Non-pigmented ciliary epithelial cell (primary cell): ENCODE results near the gene DHRS7.
"Not testable (repeated sequence)": the region's sequence is repeated elsewhere in the genome, so short reads cannot be mapped to it uniquely, and the experiment has no call there.

Source experiments
- DNase-seq: peaks from one replicate; pipeline ENCODE4 v3.0.0-alpha.2; 2010; ENCODE audit warnings: low read depth

The DHRS7 gene

GRCh38 chr14:60134702-60135101, 30.5 kb downstream of the DHRS7 start:
- no peak for DNase-seq

DNA sequence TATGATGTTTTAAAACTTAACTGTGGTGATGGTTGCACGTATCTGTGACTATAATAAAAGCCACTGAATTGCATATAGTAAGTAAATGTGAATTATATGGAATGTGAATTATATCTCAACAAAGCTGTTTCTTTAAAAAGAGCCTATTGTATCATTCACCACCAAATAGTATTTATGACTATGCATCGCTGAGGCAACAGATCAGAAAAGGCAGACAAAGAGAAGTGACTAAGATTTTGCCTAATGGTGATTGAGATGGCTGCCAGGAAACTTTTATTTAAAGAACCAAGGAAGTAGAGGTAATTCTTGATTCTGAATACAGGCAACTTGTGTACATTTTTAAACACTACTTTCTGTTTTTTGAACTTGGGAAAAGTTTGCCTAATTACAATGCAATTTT, 31.7 kb downstream of the DHRS7 start:
- DNase-seq, result no peak

DNA sequence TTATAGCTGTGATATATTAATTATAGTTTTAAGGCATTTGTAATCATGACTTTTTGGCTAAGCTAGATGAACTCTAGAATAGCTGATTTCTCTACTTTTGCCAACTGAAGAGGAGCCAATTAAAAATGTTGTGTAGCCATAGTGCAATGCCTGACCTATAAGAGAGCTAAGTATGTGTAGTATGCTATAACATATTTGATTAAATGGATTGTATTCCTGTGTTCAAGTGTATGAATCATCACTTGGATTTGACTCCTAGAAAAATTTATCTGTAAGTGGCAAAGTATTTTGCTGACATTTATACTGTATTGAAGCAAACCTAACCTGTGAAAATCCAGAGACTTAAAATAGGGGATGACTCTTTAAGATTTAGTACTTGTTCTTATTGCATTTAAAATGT, 39.3 kb downstream of the DHRS7 start:
- DNase-seq, result no peak

GRCh38 chr14:60116181-60116580, 49.0 kb downstream of the DHRS7 start:
- no peak for DNase-seq

GRCh38 chr14:60114881-60115280, 50.3 kb downstream of the DHRS7 start:
- no peak for DNase-seq

DNA sequence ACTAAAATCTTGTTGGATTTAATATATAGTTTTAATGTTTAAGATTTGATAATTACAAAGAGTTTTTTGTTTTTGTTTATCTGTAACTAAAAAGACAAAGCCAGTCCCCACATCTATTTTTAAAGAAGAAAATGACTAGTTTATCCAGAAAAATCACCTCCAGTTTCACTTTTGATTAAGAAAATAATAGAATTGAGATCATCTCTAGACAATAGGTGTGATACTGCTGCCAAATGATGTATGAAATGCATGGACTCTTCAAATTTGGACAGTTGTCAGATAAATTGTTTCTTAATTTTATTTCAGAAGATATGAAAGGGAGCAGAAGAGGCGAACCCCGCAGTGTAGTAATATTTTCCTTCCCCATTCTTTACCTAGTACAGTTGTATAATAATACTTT, 53.5 kb downstream of the DHRS7 start:
- no peak for DNase-seq

DNA sequence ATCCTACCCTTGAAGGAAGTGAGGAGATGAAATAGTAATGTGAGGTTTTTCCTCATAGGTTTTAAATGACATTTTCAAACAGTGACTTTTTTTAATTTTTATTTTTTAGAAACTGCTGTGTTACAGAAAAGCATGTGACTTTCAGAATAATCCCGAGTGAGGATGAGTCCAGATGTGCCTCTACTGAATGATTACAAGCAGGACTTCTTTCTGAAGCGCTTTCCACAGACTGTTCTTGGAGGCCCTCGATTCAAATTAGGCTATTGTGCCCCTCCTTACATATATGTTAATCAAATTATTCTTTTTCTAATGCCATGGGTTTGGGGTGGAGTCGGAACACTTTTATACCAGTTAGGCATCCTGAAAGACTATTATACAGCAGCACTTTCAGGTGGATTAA, 57.7 kb downstream of the DHRS7 start:
- DNase-seq, result no peak

DNA sequence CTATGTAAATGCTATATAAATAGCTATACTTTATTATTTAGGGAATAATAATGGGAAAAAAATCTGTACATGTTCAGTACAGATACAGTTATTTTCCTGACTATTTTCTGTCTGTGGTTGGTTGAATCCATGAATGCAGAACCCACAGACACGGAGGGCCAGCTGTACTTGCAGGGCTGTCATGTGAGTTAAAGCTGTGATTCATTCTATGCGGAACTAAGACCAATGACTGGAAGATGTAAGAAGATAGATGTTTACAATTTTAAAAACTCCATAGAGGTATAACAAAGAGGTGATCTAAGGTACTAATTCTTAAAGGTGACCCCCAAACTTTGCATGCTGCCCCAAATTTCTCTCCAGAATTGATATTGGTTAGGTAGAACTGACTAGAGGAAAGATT, 58.9 kb downstream of the DHRS7 start:
- DNase-seq, result peak; percentile 65

- DNase-seq, result peak; percentile 53
These were observed 62.8 kb downstream of the DHRS7 start for GRCh38 chr14:60102389-60102788.

DNA sequence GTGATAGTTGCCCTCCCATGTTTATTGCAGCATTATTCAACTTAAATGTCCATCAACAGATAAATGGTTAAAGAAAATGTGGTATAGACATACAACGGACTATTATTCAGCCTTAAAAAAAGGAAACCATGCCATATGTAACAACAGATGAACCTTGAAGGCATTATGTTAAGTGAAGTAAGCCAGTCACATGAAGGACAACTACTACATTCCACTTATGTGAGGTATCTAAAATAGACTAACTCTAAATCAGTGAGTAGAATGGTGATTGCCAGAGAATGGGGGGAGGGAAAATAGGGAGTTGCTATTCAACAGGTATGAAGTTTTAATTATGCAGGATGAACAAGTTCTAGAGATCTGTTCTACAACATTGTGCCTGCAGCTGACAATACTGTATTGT, 63.4 kb downstream of the DHRS7 start:
- no peak for DNase-seq

DNA sequence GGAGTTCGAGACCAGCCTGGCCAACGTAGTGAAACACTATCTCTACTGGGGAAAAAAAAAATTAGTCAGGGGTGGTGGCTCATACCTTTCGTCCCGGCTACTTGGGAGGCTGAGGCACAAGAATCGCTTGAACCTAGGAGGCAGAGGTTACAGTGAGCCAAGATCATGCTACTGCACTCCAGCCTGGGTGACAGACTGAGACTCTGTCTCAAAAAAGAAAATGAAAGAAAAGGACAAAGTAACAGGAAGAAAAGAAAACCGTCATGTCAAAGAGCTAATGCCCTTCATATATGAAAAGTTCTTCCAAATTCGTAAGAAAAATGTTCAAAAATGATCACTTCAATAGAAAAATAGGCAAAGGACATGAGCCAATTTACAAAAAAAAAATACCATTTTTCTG, 65.3 kb downstream of the DHRS7 start:
- DNase-seq, result not testable (repeated sequence)

DNA sequence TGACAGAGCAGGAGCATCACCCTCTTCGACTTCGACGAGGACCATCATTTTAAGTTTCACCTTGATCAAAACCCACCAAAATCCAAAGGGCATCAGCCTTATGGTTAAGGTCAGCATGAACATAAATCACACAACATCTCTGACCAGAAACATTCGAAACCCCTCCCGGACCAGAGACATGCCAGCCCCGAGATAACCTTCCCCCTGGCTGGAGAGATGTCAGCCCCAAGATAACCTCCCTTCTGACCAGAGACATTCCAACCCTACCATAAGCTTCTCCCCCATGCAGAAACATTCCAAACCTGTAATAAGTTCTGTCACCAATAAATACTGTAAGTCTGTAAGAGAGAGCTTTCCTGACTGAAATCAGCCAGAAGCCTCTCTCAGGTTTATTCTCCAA, 67.2 kb downstream of the DHRS7 start:
- no peak for DNase-seq

DNA sequence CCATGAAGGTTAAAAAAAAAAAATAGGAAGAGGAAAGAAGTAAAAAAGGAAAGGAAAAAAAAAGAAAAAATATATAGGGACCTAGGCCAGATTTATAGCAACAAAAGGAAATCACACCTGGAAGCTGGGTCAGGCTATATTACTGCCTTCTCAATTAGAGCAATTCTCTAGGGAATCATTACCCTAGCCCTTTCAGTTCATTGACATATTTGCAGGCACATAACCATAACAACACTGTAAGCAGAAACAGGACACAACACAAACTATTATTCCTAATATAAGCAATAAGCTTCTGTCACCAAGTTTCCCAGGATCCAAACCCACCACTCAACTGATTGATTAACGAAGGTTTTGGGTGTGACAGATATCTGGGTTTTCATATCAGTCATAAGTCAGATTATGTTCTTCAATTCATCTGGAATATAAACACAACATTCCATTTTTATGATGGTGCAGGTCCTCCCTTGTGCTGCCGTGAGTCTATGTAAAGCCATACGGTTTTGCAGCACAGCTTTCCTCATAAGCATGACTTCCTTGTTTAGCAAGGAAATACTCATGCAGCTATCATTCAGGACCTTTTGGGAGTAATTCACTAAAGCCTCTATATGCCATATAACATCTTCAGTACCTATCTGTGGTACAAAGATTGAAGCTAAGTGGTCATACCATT, 69.3 kb downstream of the DHRS7 start:
- peak; percentile 63 for DNase-seq

DNA sequence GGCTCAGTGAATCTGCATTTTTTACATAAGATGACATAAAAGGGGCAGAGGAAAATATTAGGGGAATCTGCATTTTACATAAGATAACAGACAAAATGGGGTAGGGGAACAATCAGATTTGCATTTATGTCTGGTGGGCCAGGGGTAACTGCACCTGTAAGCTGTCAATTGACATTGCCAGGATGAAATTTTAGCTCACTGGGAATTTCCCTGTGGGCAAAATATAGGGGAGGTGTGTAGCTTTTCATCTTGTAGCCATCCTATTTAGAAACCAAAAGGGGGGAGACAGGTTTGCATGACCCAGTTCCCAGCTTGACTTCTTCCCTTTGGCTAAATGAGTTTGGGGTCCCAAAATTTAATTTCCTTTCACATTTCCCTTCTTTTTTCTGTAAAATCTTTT, 70.0 kb downstream of the DHRS7 start:
- DNase-seq, result no peak

- DNase-seq, result peak; percentile 68
These were observed 70.8 kb downstream of the DHRS7 start for GRCh38 chr14:60094306-60094897.
